Fibroblast of lung (primary cell): ENCODE results near the gene RNU4-1. TPM values are rescaled to one million over a fixed set of nuclear protein-coding genes. Genes with fewer than 3 reads are reported as not detected.
"Not testable (repeated sequence)": the region's sequence is repeated elsewhere in the genome, so short reads cannot be mapped to it uniquely, and the experiment has no call there.

ENCODE experiments used
- DNase-seq, 2 donors: peaks; one replicate each; pipeline versions ENCODE4 v3.0.0 to v3.0.0-alpha.2; 2010; ENCODE audit warnings: low read depth in 2 of 2
- H2AFZ ChIP-seq: 2 replicates; pipeline ENCODE4 v1.5.1; 2012; ENCODE audit warnings: low read length, control low read depth, inconsistent platforms
- H3K27ac ChIP-seq: 2 replicates; pipeline ENCODE4 v1.5.1; 2011; ENCODE audit warnings: low read length, control low read depth; ENCODE audit not compliant: insufficient read depth
- H3K27me3 ChIP-seq: 2 replicates; pipeline ENCODE4 v1.5.1; 2011; ENCODE audit warnings: mild to moderate bottlenecking, low read length; ENCODE audit not compliant: control insufficient read depth, insufficient read depth
- H3K36me3 ChIP-seq: 2 replicates; pipeline ENCODE4 v1.5.1; 2011; ENCODE audit warnings: low read length; ENCODE audit not compliant: control insufficient read depth, insufficient read depth
- H3K4me1 ChIP-seq: 2 replicates; pipeline ENCODE4 v1.5.1; 2011; ENCODE audit warnings: low read length; ENCODE audit not compliant: control insufficient read depth, insufficient read depth; ENCODE audit errors: extremely low read depth
- H3K4me2 ChIP-seq: 2 replicates; pipeline ENCODE4 v1.5.1; 2011; ENCODE audit warnings: low read length, control low read depth; ENCODE audit not compliant: insufficient read depth; ENCODE audit errors: extremely low read depth
- H3K4me3 ChIP-seq, 4 experiments: fragments of 200-600 bp in 1 of 4; sonication (generic) in 1 of 4; replicated peaks in 1 of 4; 2 replicates each; pipeline ENCODE4 v1.5.1; 2011 to 2016; ENCODE audit warnings: low read length in 4 of 4, low read depth in 3 of 4, mild to moderate bottlenecking in 3 of 4, control low read depth in 2 of 4, inconsistent platforms in 1 of 4, mixed read lengths in 1 of 4; ENCODE audit not compliant: insufficient read depth in 1 of 4; ENCODE audit errors: control extremely low read depth in 1 of 4
- H3K79me2 ChIP-seq: 2 replicates; pipeline ENCODE4 v1.5.1; 2012; ENCODE audit warnings: mild to moderate bottlenecking, low read length, inconsistent platforms; ENCODE audit not compliant: control insufficient read depth, insufficient read depth
- H3K9ac ChIP-seq: 2 replicates; pipeline ENCODE4 v1.5.1; 2011; ENCODE audit warnings: mild to moderate bottlenecking, low read length, control low read depth; ENCODE audit not compliant: insufficient read depth
- H3K9me3 ChIP-seq: 2 replicates; pipeline ENCODE4 v1.5.1; 2012; ENCODE audit warnings: low read depth, low read length; ENCODE audit not compliant: control insufficient read depth, insufficient read depth
- H4K20me1 ChIP-seq: 2 replicates; pipeline ENCODE4 v1.5.1; 2011; ENCODE audit warnings: low read length; ENCODE audit not compliant: control insufficient read depth, insufficient read depth; ENCODE audit errors: extremely low read depth
- EZH2 ChIP-seq: IDR thresholded peaks from 2 replicates; pipeline ENCODE4 v1.5.1; 2012; ENCODE audit warnings: low read length, control low read depth, mild to moderate bottlenecking; ENCODE audit errors: missing control alignments
- polyA plus RNA-seq, 2 donors: library from polyadenylated mRNA; depleted of rRNA in 1 of 2; stranded (reverse) in 1 of 2; unstranded in 1 of 2; fragments of >200 nt; gene quantifications; 2 replicates each; pipeline ENCODE4 v1.2.1, GENCODE V29; 2011 to 2012; ENCODE audit warnings: missing spikeins in 1 of 2
- total RNA-seq: library from RNA; depleted of rRNA; stranded (reverse); fragments of >200 nt; gene quantifications from 2 replicates; pipeline ENCODE4 v1.2.1, GENCODE V29; 2014
- TF ChIP-seq, protein P1 (sequence below), 2 donors: IDR thresholded peaks in 1 of 2; conservative IDR thresholded peaks in 1 of 2; 1 replicate in 1 of 2; 2 replicates in 1 of 2; pipeline ENCODE4 v1.5.1; 2011 to 2012; ENCODE audit warnings: low read length in 2 of 2, control low read depth in 1 of 2, inconsistent platforms in 1 of 2, low read depth in 1 of 2, mild to moderate bottlenecking in 1 of 2

Gene RNU4-1
- total and polyA plus RNA-seq, 2 donors (not counting 1 experiment from before 2014, with no cell fraction given) = under 0.01 TPM; not detected in 1

GRCh38 chr12:120337730-120338129 is 44.7 kb upstream of the RNU4-1 start:
- H3K4me3 ChIP-seq = no peak overlapping the region
- TF ChIP-seq, protein P1, sequence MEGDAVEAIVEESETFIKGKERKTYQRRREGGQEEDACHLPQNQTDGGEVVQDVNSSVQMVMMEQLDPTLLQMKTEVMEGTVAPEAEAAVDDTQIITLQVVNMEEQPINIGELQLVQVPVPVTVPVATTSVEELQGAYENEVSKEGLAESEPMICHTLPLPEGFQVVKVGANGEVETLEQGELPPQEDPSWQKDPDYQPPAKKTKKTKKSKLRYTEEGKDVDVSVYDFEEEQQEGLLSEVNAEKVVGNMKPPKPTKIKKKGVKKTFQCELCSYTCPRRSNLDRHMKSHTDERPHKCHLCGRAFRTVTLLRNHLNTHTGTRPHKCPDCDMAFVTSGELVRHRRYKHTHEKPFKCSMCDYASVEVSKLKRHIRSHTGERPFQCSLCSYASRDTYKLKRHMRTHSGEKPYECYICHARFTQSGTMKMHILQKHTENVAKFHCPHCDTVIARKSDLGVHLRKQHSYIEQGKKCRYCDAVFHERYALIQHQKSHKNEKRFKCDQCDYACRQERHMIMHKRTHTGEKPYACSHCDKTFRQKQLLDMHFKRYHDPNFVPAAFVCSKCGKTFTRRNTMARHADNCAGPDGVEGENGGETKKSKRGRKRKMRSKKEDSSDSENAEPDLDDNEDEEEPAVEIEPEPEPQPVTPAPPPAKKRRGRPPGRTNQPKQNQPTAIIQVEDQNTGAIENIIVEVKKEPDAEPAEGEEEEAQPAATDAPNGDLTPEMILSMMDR (conservative IDR thresholded peaks at IDR 0.05 in 1 of 2, IDR thresholded peaks at IDR 0.05 in 1 of 2; ENCODE audit: low read depth in 1 of 2, low read length in 2 of 2) = no peak
- TF ChIP-seq EZH2 = no peak

GRCh38 chr12:120336392-120336791 is 43.4 kb upstream of the RNU4-1 start:
- not testable (repeated sequence) for DNase-seq, H3K79me2 ChIP-seq, H3K9ac ChIP-seq, H3K9me3 ChIP-seq, H3K27me3 ChIP-seq, H4K20me1 ChIP-seq, H3K27ac ChIP-seq, H2AFZ ChIP-seq, H3K4me3 ChIP-seq, H3K4me1 ChIP-seq, H3K36me3 ChIP-seq, H3K4me2 ChIP-seq

More at GRCh38 chr12:120337730-120338129, 44.7 kb upstream of the RNU4-1 start:
- Histone ChIP-seq H3K4me2 (no peak overlapping the region), H3K4me1 (no peaks in the 10 kb centered on the region), H3K36me3 (no peaks in the 10 kb centered on the region), H3K9ac (no peak overlapping the region), H3K79me2 (no peaks in the 10 kb centered on the region), H3K27me3 (peaks cover 6% of the 10 kb centered on the region), H3K27ac (no peak overlapping the region), H3K9me3 (no peaks in the 10 kb centered on the region), H2AFZ (no peak overlapping the region), H4K20me1 (no peaks in the 10 kb centered on the region)
- no peak for DNase-seq

- TF ChIP-seq, protein P1 (conservative IDR thresholded peaks at IDR 0.05 in 1 of 2, IDR thresholded peaks at IDR 0.05 in 1 of 2; ENCODE audit: low read depth in 1 of 2, low read length in 2 of 2) = peak; percentile 57 to 72
- DNase-seq = peak; percentile 34 to 43
- H2AFZ ChIP-seq = not testable (repeated sequence)
Observed at GRCh38 chr12:120335447-120335846, 42.4 kb upstream of the RNU4-1 start.

More at GRCh38 chr12:120335447-120335846, 42.4 kb upstream of the RNU4-1 start:
- H3K9me3 ChIP-seq, H3K27ac ChIP-seq, H3K79me2 ChIP-seq, H3K4me2 ChIP-seq, H3K36me3 ChIP-seq, H3K9ac ChIP-seq, H4K20me1 ChIP-seq, H3K4me3 ChIP-seq, H3K4me1 ChIP-seq, H3K27me3 ChIP-seq: not testable (repeated sequence)
